IMR-90 (cell line): ENCODE measurements around the gene CST3. TPM values are rescaled to one million over a fixed set of nuclear protein-coding genes. Genes with fewer than 3 reads are reported as not detected.

ENCODE experiments used
- ATAC-seq: fragments of 200-7000 bp; cut with Tn5 transposase; 2 replicates; pipeline ENCODE4 v1.9.1; 2020; ENCODE audit warnings: low read depth, mild to moderate bottlenecking, moderate library complexity
- BruUV-seq: library from RNA; stranded (reverse); fragments of 400-500 nt; replicated peaks from 2 replicates; lab custom pipeline; 2021; lab: Mats Ljungman, UMichigan
- CTCF ChIA-PET: fragments of 300-600 bp; formaldehyde crosslinking; extraction: SDS; loops from one replicate; lab custom pipeline; 2021; ENCODE audit warnings: antibody characterized with exemption; lab: Yijun Ruan, JAX
- POLR2A ChIA-PET: fragments of 300-600 bp; sonication (Branson Sonifier 250); formaldehyde crosslinking; loops from one replicate; lab custom pipeline; 2022; ENCODE audit warnings: antibody characterized with exemption; ENCODE audit not compliant: unreplicated experiment; lab: Charles Lee
- DNase-seq: peaks from one replicate; pipeline ENCODE4 v3.0.0; 2013
- H2AFZ ChIP-seq: replicated peaks from 2 replicates; pipeline ENCODE3; 2013; ENCODE audit warnings: low read length, mild to moderate bottlenecking; ENCODE audit not compliant: poor library complexity
- H2AK5ac ChIP-seq: 2 replicates; pipeline ENCODE4 v1.6.1; 2013; ENCODE audit warnings: low read depth, low read length, inconsistent platforms
- H2AK9ac ChIP-seq: replicated peaks from 2 replicates; pipeline ENCODE3; 2013; ENCODE audit warnings: mild to moderate bottlenecking, low read depth, low read length, moderate library complexity; ENCODE audit not compliant: poor library complexity
- H2BK120ac ChIP-seq: 2 replicates; pipeline ENCODE4 v1.6.1; 2013; ENCODE audit warnings: low read depth, low read length, inconsistent platforms
- H2BK15ac ChIP-seq: 3 replicates; pipeline ENCODE4 v1.6.1; 2013; ENCODE audit warnings: low read depth, low read length, inconsistent platforms
- H2BK20ac ChIP-seq: 2 replicates; pipeline ENCODE4 v1.6.1; 2013; ENCODE audit warnings: low read depth, mild to moderate bottlenecking, inconsistent platforms, low read length, moderate library complexity
- H2BK5ac ChIP-seq: 2 replicates; pipeline ENCODE4 v1.6.1; 2013; ENCODE audit warnings: mild to moderate bottlenecking, low read depth, low read length, inconsistent platforms; ENCODE audit not compliant: poor library complexity, severe bottlenecking
- H3K14ac ChIP-seq: replicated peaks from 2 replicates; pipeline ENCODE4 v1.6.1; 2013; ENCODE audit warnings: low read depth, low read length, inconsistent platforms
- H3K18ac ChIP-seq: 2 replicates; pipeline ENCODE4 v1.6.1; 2013; ENCODE audit warnings: low read depth, low read length, control low read depth
- H3K23ac ChIP-seq: 2 replicates; pipeline ENCODE4 v1.6.1; 2013; ENCODE audit warnings: low read depth, low read length, inconsistent platforms
- H3K27ac ChIP-seq: 2 replicates; pipeline ENCODE4 v1.5.1; 2013; ENCODE audit warnings: mild to moderate bottlenecking, control low read depth, low read length; ENCODE audit not compliant: insufficient read depth
- H3K27me3 ChIP-seq: 2 replicates; pipeline ENCODE4 v1.6.1; 2013; ENCODE audit warnings: low read length; ENCODE audit not compliant: control insufficient read depth, insufficient read depth
- H3K36me3 ChIP-seq: 2 replicates; pipeline ENCODE4 v1.6.1; 2013; ENCODE audit warnings: low read length, mixed read lengths; ENCODE audit not compliant: control insufficient read depth, insufficient read depth
- H3K4ac ChIP-seq: 2 replicates; pipeline ENCODE4 v1.6.1; 2013; ENCODE audit warnings: low read depth, low read length, inconsistent platforms
- H3K4me1 ChIP-seq: 2 replicates; pipeline ENCODE4 v1.6.1; 2013; ENCODE audit warnings: low read length, mixed read lengths; ENCODE audit not compliant: control insufficient read depth, insufficient read depth
- H3K4me2 ChIP-seq: 2 replicates; pipeline ENCODE4 v1.6.1; 2013; ENCODE audit warnings: low read depth, mild to moderate bottlenecking, control low read depth, low read length, moderate library complexity
- H3K4me3 ChIP-seq: 2 replicates; pipeline ENCODE4 v1.5.1; 2013; ENCODE audit warnings: low read depth, mild to moderate bottlenecking, control low read depth, low read length, moderate library complexity; ENCODE audit not compliant: insufficient read depth
- H3K56ac ChIP-seq: 2 replicates; pipeline ENCODE4 v1.6.1; 2013; ENCODE audit warnings: low read length, inconsistent platforms; ENCODE audit not compliant: insufficient read depth; ENCODE audit errors: extremely low read depth
- H3K79me1 ChIP-seq, 2 experiments: 2 replicates each; pipeline ENCODE4 v1.6.1; 2013; ENCODE audit warnings: low read length in 2 of 2, inconsistent platforms in 1 of 2, low read depth in 1 of 2
- H3K9ac ChIP-seq: 2 replicates; pipeline ENCODE4 v1.6.1; 2013; ENCODE audit warnings: low read depth, low read length, control low read depth
- H3K9me1 ChIP-seq: 2 replicates; pipeline ENCODE4 v1.6.1; 2013; ENCODE audit warnings: low read length, inconsistent platforms; ENCODE audit not compliant: insufficient read depth
- H3K9me3 ChIP-seq: 2 replicates; pipeline ENCODE4 v1.6.1; 2013; ENCODE audit warnings: low read length; ENCODE audit not compliant: control insufficient read depth, insufficient read depth
- H4K20me1 ChIP-seq: 2 replicates; pipeline ENCODE4 v1.6.1; 2013; ENCODE audit warnings: low read length, inconsistent platforms; ENCODE audit not compliant: insufficient read depth
- H4K5ac ChIP-seq: 2 replicates; pipeline ENCODE4 v1.6.1; 2013; ENCODE audit warnings: mild to moderate bottlenecking, low read depth, low read length, control low read depth
- H4K8ac ChIP-seq, 2 experiments: 2 replicates each; pipeline ENCODE4 v1.6.1; 2013; ENCODE audit warnings: low read depth in 2 of 2, low read length in 2 of 2, control low read depth in 1 of 2, inconsistent platforms in 1 of 2
- H4K91ac ChIP-seq: 2 replicates; pipeline ENCODE4 v1.6.1; 2013; ENCODE audit warnings: low read depth, low read length, inconsistent platforms; ENCODE audit not compliant: insufficient read depth
- CEBPB ChIP-seq: IDR thresholded peaks from 2 replicates; pipeline ENCODE4 v1.6.1; 2012; ENCODE audit warnings: low read depth, low read length, improper control_type of control experiment
- CHD1 ChIP-seq: IDR thresholded peaks from 2 replicates; pipeline ENCODE4 v1.6.1; 2012; ENCODE audit warnings: low read depth, low read length, improper control_type of control experiment
- FOS ChIP-seq: fragments of 150-350 bp; IDR thresholded peaks from 2 replicates; pipeline ENCODE4 v1.6.1; 2016; ENCODE audit warnings: low read depth, low read length
- NFE2L2 ChIP-seq: fragments of 150-350 bp; IDR thresholded peaks from 2 replicates; pipeline ENCODE4 v1.6.1; 2016; ENCODE audit warnings: low read depth, mild to moderate bottlenecking, low read length
- POLR2A ChIP-seq: IDR thresholded peaks from 2 replicates; pipeline ENCODE4 v1.6.1; 2012; ENCODE audit warnings: mild to moderate bottlenecking, low read depth, low read length
- RAD21 ChIP-seq: IDR thresholded peaks from 2 replicates; pipeline ENCODE4 v1.6.1; 2012; ENCODE audit warnings: low read length, improper control_type of control experiment
- RFX5 ChIP-seq: IDR thresholded peaks from 2 replicates; pipeline ENCODE4 v1.8.0; 2012; ENCODE audit warnings: low read depth, mild to moderate bottlenecking, low read length, moderate library complexity
- WGBS, 2 experiments: methylation state at CpG; one replicate each; pipeline versions ENCODE4 v1.1.5 to v1.1.7; 2013; ENCODE audit warnings: missing lambda C conversion rate in 2 of 2; ENCODE audit not compliant: insufficient read length in 1 of 2; ENCODE audit errors: extremely low coverage in 2 of 2; 5-methylcytosine and 5-hydroxymethylcytosine counted together
- dilution Hi-C: fragments of 300-500 bp; cut with HindIII; formaldehyde crosslinking; loops from one replicate; pipeline ENCODE4 v1.14.3; 2018; ENCODE audit warnings: low sequenced_read_pairs; ENCODE audit not compliant: unreplicated experiment
- in situ Hi-C: fragments of 300-500 bp; cut with MboI; formaldehyde crosslinking; loops from 3 replicates; pipeline ENCODE4 v1.14.3; 2019; ENCODE audit warnings: low sequenced_read_pairs, inconsistent platforms, mixed read lengths
- intact Hi-C: fragments of 100-400 bp; cut with micrococcal nuclease; formaldehyde crosslinking; loops from 2 replicates; pipeline ENCODE4 v1.10.0; 2022
- polyA plus RNA-seq, 3 experiments: library from polyadenylated mRNA; depleted of rRNA; stranded (reverse); fragments of >200 nt; gene quantifications; 2 replicates each; pipeline ENCODE4 v1.2.3, GENCODE V29; 2012; ENCODE audit warnings: low replicate concordance in 1 of 3
- total RNA-seq: library from RNA; depleted of rRNA; stranded (reverse); fragments of >200 nt; gene quantifications from 2 replicates; pipeline ENCODE4 v1.2.3, GENCODE V29; 2012

Gene CST3
- total and polyA plus RNA-seq, 2 of the 4 experiments (the other 2 are of a cell fraction): 26.0 to 471 TPM

GRCh38 chr20:23673209-23673608, 35.5 kb upstream of the CST3 start:
- dilution Hi-C loops: no loop called here
- Histone ChIP-seq H4K91ac (no peak overlapping the region), H4K5ac (no peak overlapping the region), H3K27me3 (peaks cover 2% of the 10 kb centered on the region), H3K4ac (no peak overlapping the region), H2BK20ac (no peak overlapping the region), H3K14ac (no peak overlapping the region), H3K4me3 (no peak overlapping the region), H4K8ac (no peak overlapping the region), H3K56ac (no peak overlapping the region), H3K36me3 (no peaks in the 10 kb centered on the region), H2AK9ac (no peak overlapping the region), H2AK5ac (no peak overlapping the region), H3K4me1 (no peaks in the 10 kb centered on the region), H2BK120ac (no peak overlapping the region), H2BK15ac (no peak overlapping the region), H2BK5ac (no peak overlapping the region), H3K9me1 (no peaks in the 10 kb centered on the region), H3K9me3 (no peaks in the 10 kb centered on the region), H3K18ac (no peak overlapping the region), H3K4me2 (no peak overlapping the region), H3K23ac (no peak overlapping the region), H3K27ac (no peak overlapping the region), H4K20me1 (no peaks in the 10 kb centered on the region), H3K9ac (no peak overlapping the region), H2AFZ (no peak overlapping the region), H3K79me1 (no peaks in the 10 kb centered on the region)
- WGBS, 2 experiments: 20% methylated on average over 1 of the region's 1 CpG; no CpG with 5 or more reads in 1 of the 2 experiments
- in situ Hi-C loops: no loop called here
- ChIA-PET POLR2A (no interaction called here), CTCF (no interaction called here)
- BruUV-seq: no TSS peak
- TF ChIP-seq RAD21 (no peak), CHD1 (no peak), FOS (no peak), POLR2A (no peak), CEBPB (no peak), NFE2L2 (no peak), RFX5 (no peak)
- ATAC-seq (no peak), DNase-seq (no peak)
- intact Hi-C loops: no loop called here
